ENCODE measurements around the gene SLC2A5.

The SLC2A5 gene

DNA sequence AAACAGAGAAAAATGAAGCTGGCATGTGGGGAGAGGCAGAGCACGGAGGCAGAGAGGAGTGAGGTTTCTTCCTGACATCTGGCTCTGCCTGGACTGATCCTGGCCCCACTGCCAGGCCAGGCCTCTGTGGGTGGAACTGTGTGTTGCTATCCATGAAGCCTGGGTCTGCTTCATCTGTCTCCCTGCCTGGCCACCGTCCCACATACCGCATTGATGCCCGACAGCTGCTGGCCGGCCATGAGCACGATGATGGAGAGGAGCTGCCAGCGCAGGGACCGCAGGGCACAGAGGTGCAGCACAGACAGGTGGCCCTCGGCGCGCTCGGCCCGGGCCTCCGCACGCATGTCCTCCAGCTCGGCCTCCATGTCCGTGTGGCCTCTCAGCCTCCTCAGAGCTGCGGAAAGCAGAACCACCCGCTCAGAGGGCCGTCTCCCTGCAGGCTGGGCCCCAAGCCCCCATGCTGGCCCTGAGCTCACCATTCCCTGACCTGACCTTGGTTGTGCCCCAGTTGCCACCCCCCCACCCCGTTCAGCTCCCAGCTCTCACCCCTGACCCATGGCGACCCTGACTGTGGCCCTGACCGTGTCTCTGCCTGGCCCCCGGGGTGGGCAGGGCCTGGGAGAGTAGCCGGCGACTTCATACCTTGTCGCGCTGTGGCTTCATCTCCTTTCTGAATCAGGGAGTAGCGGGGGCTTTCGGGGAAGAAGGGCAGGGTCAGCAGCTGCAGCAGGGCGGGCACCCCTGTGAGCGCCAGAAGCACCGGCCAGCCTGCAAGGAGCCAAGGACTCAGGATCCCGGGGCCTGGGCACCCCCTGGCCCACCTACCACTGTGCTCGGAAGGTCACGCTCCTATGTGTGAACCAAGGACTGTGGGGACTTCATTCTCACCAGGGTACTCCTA is 54.7 kb downstream of the SLC2A5 start:
- TF ChIP-seq, protein P1, sequence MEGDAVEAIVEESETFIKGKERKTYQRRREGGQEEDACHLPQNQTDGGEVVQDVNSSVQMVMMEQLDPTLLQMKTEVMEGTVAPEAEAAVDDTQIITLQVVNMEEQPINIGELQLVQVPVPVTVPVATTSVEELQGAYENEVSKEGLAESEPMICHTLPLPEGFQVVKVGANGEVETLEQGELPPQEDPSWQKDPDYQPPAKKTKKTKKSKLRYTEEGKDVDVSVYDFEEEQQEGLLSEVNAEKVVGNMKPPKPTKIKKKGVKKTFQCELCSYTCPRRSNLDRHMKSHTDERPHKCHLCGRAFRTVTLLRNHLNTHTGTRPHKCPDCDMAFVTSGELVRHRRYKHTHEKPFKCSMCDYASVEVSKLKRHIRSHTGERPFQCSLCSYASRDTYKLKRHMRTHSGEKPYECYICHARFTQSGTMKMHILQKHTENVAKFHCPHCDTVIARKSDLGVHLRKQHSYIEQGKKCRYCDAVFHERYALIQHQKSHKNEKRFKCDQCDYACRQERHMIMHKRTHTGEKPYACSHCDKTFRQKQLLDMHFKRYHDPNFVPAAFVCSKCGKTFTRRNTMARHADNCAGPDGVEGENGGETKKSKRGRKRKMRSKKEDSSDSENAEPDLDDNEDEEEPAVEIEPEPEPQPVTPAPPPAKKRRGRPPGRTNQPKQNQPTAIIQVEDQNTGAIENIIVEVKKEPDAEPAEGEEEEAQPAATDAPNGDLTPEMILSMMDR (IDR thresholded peaks at IDR 0.05; ENCODE audit: low read length, missing control alignments) = no peak
- no peak for DNase-seq (ENCODE audit: low read depth)
- no peak overlapping the region for H3K4me3 ChIP-seq (replicated peaks; ENCODE audit: low read depth, low read length)

DNA sequence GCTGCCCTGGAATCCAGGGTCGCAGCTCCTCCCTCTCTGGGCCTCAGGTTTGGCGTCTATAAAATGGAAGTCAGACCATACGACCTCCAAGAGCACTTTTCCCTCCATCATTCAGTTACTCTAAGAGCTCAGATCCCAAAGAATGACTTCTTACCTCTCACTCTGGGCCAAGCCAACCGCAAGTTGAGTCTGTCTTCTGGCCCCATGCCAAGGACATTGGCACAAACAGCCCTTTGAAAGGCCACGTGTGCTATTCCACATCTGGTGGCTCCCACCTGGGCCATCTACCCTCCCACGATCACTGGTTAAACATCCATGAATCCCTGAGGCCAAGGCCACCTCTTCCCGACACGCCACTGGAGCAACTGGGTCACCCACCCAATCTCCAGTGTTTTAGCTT is 55.6 kb downstream of the SLC2A5 start:
- H3K4me3 ChIP-seq (replicated peaks; ENCODE audit: low read depth, low read length) = no peak overlapping the region
- DNase-seq (ENCODE audit: low read depth) = no peak
- TF ChIP-seq, protein P1 (IDR thresholded peaks at IDR 0.05; ENCODE audit: low read length, missing control alignments) = no peak

DNA sequence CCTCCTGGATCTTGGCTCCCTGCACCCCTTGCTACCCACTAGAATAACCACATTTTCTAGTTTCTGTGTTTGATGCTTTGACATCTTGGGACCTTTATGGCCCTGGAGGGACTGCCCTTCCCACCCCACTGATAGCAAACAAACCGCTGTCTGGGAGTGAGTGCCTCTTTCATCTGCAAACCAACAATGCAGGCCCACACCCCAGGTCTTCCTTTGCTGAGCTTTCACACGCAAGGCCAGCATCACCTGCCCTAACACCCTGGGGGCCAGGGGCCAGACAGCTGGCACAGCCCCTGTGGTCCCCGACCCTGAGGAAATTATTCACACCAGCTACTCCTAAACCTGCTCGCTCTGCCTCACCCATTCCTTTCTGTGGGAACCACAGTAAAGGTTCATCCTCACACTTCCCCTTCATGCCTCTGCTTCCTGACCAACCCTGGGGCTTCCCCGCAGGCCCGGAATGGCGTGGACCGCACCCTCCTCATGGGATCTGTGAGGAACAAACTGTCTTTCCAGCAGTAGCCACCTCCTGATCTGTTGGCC is 58.6 kb downstream of the SLC2A5 start:
- DNase-seq (ENCODE audit: low read depth) = no peak
- TF ChIP-seq, protein P1 (IDR thresholded peaks at IDR 0.05; ENCODE audit: low read length, missing control alignments) = no peak
- no peak overlapping the region for H3K4me3 ChIP-seq (replicated peaks; ENCODE audit: low read depth, low read length)

DNA sequence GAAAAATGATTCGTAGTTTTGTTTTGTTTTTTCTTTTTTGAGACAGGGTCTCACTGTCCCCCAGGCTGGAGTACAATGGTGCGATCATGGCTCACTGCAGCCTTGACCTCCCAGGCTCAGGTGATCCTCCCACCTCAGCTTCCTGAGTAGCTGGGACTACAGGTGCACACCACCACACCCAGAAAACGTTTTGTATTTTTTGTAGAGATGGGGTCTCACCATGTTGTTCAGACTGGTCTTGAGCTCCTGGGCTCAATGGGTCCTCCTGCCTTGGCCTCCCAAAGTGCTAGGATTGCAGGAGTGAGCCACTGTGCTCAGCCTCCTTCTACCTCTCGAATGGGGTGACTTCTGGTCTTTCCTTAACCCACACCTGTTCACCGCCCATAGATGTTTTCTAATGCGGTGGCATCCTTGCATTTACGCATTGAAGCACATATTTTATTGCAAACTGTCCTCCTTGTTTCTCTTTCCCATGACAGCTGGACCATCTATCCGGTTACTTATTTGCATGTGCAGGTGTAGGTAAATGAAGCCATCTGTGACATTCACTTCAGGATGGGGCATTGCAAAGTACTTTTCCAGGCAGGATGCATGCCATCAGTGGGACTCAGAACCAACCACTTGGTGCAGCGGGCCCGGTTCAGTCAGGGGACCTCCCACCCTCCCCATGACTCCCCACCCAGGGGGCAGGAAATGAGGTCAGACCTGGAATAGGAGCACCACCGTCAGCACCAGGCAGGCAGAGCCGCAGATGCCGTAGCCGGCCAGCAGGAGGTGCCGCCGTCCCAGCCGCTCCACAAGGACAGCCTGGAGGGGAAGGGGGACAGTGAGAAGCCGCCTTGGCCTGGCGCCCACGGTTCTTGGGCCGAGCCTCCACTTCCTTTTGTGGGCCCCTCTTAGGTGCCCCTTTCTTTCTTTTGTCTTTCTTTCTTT is 59.7 kb downstream of the SLC2A5 start:
- TF ChIP-seq, protein P1 (IDR thresholded peaks at IDR 0.05; ENCODE audit: low read length, missing control alignments) = peak; percentile 68
- H3K4me3 ChIP-seq (replicated peaks; ENCODE audit: low read depth, low read length) = no peak overlapping the region
- DNase-seq (ENCODE audit: low read depth) = peak; percentile 43

DNA sequence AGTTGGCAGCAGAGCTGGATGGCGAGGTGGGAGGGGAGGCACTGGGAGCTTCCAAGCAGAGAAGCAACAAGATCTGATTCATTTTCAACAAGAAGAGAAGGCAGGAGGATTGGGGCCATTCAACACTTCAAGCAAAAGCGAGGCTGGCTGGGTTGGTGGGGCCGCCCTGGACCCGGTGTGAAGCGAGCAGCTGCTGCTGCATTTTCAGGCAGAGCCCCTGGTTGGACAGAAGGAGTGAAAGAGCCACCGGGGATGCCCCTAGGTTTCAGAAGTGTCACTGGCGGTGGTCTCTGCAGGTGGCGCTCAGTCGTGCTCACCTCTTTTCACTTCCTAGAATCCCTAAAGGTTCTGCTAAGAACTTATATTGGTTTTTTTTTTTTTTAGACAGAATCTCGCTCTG is 61.2 kb downstream of the SLC2A5 start:
- TF ChIP-seq, protein P1 (IDR thresholded peaks at IDR 0.05; ENCODE audit: low read length, missing control alignments) = no peak
- no peak overlapping the region for H3K4me3 ChIP-seq (replicated peaks; ENCODE audit: low read depth, low read length)
- DNase-seq (ENCODE audit: low read depth) = no peak

DNA sequence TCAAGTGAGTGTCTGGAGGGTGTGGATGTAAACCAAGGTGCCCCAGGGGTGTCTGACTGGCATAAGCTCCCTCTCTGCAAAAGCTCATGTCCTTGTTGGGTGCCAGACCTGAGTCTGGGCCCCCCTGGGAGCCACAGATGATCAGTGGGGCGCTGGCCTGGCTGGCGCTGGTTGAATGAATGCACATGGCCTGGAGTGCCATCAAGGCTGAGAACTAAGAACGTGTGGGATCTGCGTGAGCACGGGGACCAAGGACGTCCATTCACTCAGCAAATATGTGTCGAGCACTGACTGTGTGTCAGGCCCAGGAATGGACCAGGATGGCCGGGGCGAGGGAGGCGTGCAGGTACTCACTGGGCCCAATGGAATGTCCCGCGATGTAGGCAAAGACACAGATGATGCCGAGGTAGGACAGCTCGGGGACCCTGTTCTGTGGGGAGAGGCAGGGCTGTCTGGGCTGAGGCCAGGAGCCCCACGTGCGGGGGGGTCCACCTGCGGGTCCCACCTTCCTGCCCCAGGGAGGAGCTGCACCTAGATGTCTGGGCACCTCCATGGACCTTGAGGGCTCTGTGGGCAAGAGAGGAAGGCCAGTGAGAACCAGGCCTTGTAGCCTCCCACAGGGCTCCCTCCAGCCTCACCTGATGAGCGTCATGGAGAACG is 62.3 kb downstream of the SLC2A5 start:
- DNase-seq (ENCODE audit: low read depth) = no peak
- no peak overlapping the region for H3K4me3 ChIP-seq (replicated peaks; ENCODE audit: low read depth, low read length)
- TF ChIP-seq, protein P1 (IDR thresholded peaks at IDR 0.05; ENCODE audit: low read length, missing control alignments) = no peak
